HCT116 (cell line): ENCODE results near the gene TAS2R60. TPM values are rescaled to one million over a fixed set of nuclear protein-coding genes. Genes with fewer than 3 reads are reported as not detected.
"Not testable (repeated sequence)": the region's sequence is repeated elsewhere in the genome, so short reads cannot be mapped to it uniquely, and the experiment has no call there.

ENCODE experiments used
- ATAC-seq: fragments of 200-7000 bp; cut with Tn5 transposase; 2 replicates; pipeline ENCODE4 v1.9.1; 2020; ENCODE audit warnings: mild to moderate bottlenecking, moderate library complexity
- BruUV-seq: library from RNA; stranded (reverse); fragments of 400-500 nt; replicated peaks from 2 replicates; lab custom pipeline; 2021; lab: Mats Ljungman, UMichigan
- CTCF ChIA-PET: fragments of 300-600 bp; sonication (Branson Sonifier 250); formaldehyde crosslinking; loops from one replicate; lab custom pipeline; 2021; ENCODE audit warnings: antibody characterized with exemption; lab: Charles Lee
- POLR2A ChIA-PET: fragments of 300-600, 350-600 bp; sonication (Branson Sonifier 250); formaldehyde crosslinking; loops from one replicate; lab custom pipeline; 2021; ENCODE audit warnings: antibody characterized with exemption; lab: Charles Lee
- RAD21 ChIA-PET, 2 experiments: fragments of 300-600 bp; sonication (Branson Sonifier 250); formaldehyde crosslinking; loops; one replicate each; lab custom pipeline; 2023; ENCODE audit warnings: low total read pairs in 2 of 2; ENCODE audit not compliant: uncharacterized antibody in 2 of 2, unreplicated experiment in 2 of 2, low non-redundant PET in 1 of 2; lab: Charles Lee
- DNase-seq: peaks from one replicate; pipeline ENCODE4 v3.0.0-alpha.2; 2010; ENCODE audit warnings: low read depth, low spot score
- H2AFZ ChIP-seq: fragments of 200-600 bp; shearing (Covaris generic), sonication (generic); 2 replicates; pipeline ENCODE4 v1.6.1; 2017; ENCODE audit warnings: low read depth, mixed run types, mixed read lengths, antibody characterized with exemption, low read length; ENCODE audit not compliant: poor library complexity, severe bottlenecking
- H3K27ac ChIP-seq: 2 replicates; pipeline ENCODE4 v1.5.1; 2012; ENCODE audit warnings: low read depth, low read length
- H3K27me3 ChIP-seq: fragments of 200-600 bp; sonication (generic); 2 replicates; pipeline ENCODE4 v1.6.1; 2016; ENCODE audit warnings: mixed run types, low read length, mixed read lengths; ENCODE audit not compliant: insufficient read depth
- H3K36me3 ChIP-seq, 2 experiments: fragments of 200-500 bp in 1 of 2; fragments of 200-600 bp in 1 of 2; sonication (Bioruptor generic) in 1 of 2; sonication (generic) in 1 of 2; 2 replicates each; pipeline versions ENCODE4 v1.5.1 to v1.6.1; 2014 to 2016; ENCODE audit warnings: low read length in 2 of 2, inconsistent platforms in 1 of 2, mixed read lengths in 1 of 2, mixed run types in 1 of 2; ENCODE audit not compliant: insufficient read depth in 2 of 2, control insufficient read depth in 1 of 2
- H3K4me1 ChIP-seq, 2 experiments: fragments of 200-600 bp in 1 of 2; sonication (generic) in 1 of 2; 2 replicates each; pipeline versions ENCODE4 v1.5.1 to v1.6.1; 2012 to 2017; ENCODE audit warnings: low read length in 2 of 2, inconsistent platforms in 1 of 2, mild to moderate bottlenecking in 1 of 2, mixed read lengths in 1 of 2, mixed run types in 1 of 2, moderate library complexity in 1 of 2; ENCODE audit not compliant: insufficient read depth in 2 of 2, control insufficient read depth in 1 of 2
- H3K4me2 ChIP-seq: fragments of 200-600 bp; sonication (generic); 2 replicates; pipeline ENCODE4 v1.6.1; 2017; ENCODE audit warnings: mixed run types, low read length, mixed read lengths
- H3K4me3 ChIP-seq, 2 experiments: fragments of 200-600 bp in 1 of 2; sonication (generic) in 1 of 2; replicated peaks in 1 of 2; 2 replicates each; pipeline ENCODE4 v1.5.1; 2011 to 2016; ENCODE audit warnings: low read length in 2 of 2, control low read depth in 1 of 2, low read depth in 1 of 2, mild to moderate bottlenecking in 1 of 2, mixed read lengths in 1 of 2, mixed run types in 1 of 2
- H3K79me2 ChIP-seq: fragments of 200-600 bp; sonication (generic); 2 replicates; pipeline ENCODE4 v1.6.1; 2017; ENCODE audit warnings: mild to moderate bottlenecking, mixed run types, low read length, moderate library complexity, mixed read lengths; ENCODE audit not compliant: insufficient read depth
- H3K9ac ChIP-seq: fragments of 200-600 bp; sonication (generic); 2 replicates; pipeline ENCODE4 v1.6.1; 2016; ENCODE audit warnings: low read length, mixed read lengths
- H3K9me2 ChIP-seq: fragments of 200-600 bp; sonication (generic), shearing (Covaris generic); 2 replicates; pipeline ENCODE4 v1.6.1; 2017; ENCODE audit warnings: mixed run types, mild to moderate bottlenecking, moderate library complexity; ENCODE audit not compliant: insufficient read depth
- H3K9me3 ChIP-seq, 2 experiments: fragments of 200-500 bp in 1 of 2; fragments of 200-600 bp in 1 of 2; sonication (Bioruptor generic) in 1 of 2; sonication (generic) in 1 of 2; 2 replicates each; pipeline ENCODE4 v1.6.1; 2014 to 2017; ENCODE audit warnings: low read length in 2 of 2, mixed read lengths in 2 of 2, inconsistent platforms in 1 of 2, low read depth in 1 of 2, mild to moderate bottlenecking in 1 of 2, mixed run types in 1 of 2, moderate library complexity in 1 of 2; ENCODE audit not compliant: control insufficient read depth in 1 of 2, insufficient read depth in 1 of 2
- H4K20me1 ChIP-seq: fragments of 200-600 bp; sonication (generic), shearing (Covaris generic); 2 replicates; pipeline ENCODE4 v1.6.1; 2017; ENCODE audit warnings: mixed run types, mild to moderate bottlenecking, moderate library complexity; ENCODE audit not compliant: insufficient read depth
- ATF3 ChIP-seq: IDR thresholded peaks from 2 replicates; pipeline ENCODE4 v1.6.1; 2012
- EZH2phosphoT487 ChIP-seq: fragments of 200-600 bp; IDR thresholded peaks from 2 replicates; pipeline ENCODE4 v1.6.1; 2018; ENCODE audit warnings: antibody characterized with exemption, borderline replicate concordance
- FOSL1 ChIP-seq: IDR thresholded peaks from 2 replicates; pipeline ENCODE4 v1.6.1; 2012; ENCODE audit warnings: low read depth
- SIN3A ChIP-seq: IDR thresholded peaks from 2 replicates; pipeline ENCODE4 v1.6.1; 2012; ENCODE audit warnings: low read depth
- SP1 ChIP-seq: IDR thresholded peaks from 2 replicates; pipeline ENCODE4 v1.6.1; 2012; ENCODE audit warnings: low read depth
- SRF ChIP-seq: IDR thresholded peaks from 2 replicates; pipeline ENCODE4 v1.6.1; 2012; ENCODE audit warnings: low read depth
- YY1 ChIP-seq: IDR thresholded peaks from 2 replicates; pipeline ENCODE4 v1.6.1; 2011; ENCODE audit warnings: low read length, low read depth, moderate library complexity, mild to moderate bottlenecking; ENCODE audit not compliant: insufficient replicate concordance; ENCODE audit errors: extremely low read depth
- intact Hi-C: fragments of 100-400 bp; cut with micrococcal nuclease; formaldehyde crosslinking; loops from 2 replicates; pipeline ENCODE4 v1.10.0; 2022
- total RNA-seq: library from RNA; stranded (reverse); gene quantifications from one replicate; pipeline ENCODE4 v1.2.1, GENCODE V29; 2021; ENCODE audit not compliant: unreplicated experiment

Gene TAS2R60
- total RNA-seq, 1 experiment from 2014 or later: not detected

- Histone ChIP-seq H3K27me3 (no peaks in the 10 kb centered on the region), H3K27ac (no peak overlapping the region), H3K9ac (no peak overlapping the region), H3K9me2 (no peaks in the 10 kb centered on the region), H4K20me1 (no peaks in the 10 kb centered on the region), H3K79me2 (no peaks in the 10 kb centered on the region), H3K9me3 (no peaks in the 10 kb centered on the region), H3K36me3 (peaks cover 0 to 3% of the 10 kb centered on the region in 2 experiments; a peak in 2 of 4 replicates), H2AFZ (no peak overlapping the region), H3K4me3 (no peak overlapping the region), H3K4me1 (no peaks in the 10 kb centered on the region), H3K4me2 (no peak overlapping the region)
- POLR2A ChIA-PET: no interaction called here
- RAD21 ChIA-PET: no interaction called here
- CTCF ChIA-PET: no interaction called here
- no peak for DNase-seq
- no peak for ATAC-seq
- TF ChIP-seq ATF3: no peak
- TF ChIP-seq YY1: no peak
- TF ChIP-seq FOSL1: no peak
- TF ChIP-seq EZH2phosphoT487: no peak
- TF ChIP-seq SRF: no peak
- TF ChIP-seq SP1: no peak
- no peak for TF ChIP-seq SIN3A
- intact Hi-C loops: no loop called here
- BruUV-seq: no TSS peak
Measured at GRCh38 chr7:143401265-143401664, 42.0 kb upstream of the TAS2R60 start.

- BruUV-seq, H3K79me2 ChIP-seq, DNase-seq, ATAC-seq, CTCF ChIA-PET, H3K4me2 ChIP-seq, H2AFZ ChIP-seq, H3K27ac ChIP-seq, intact Hi-C loops, POLR2A ChIA-PET, H3K36me3 ChIP-seq, H3K9me2 ChIP-seq, H3K4me1 ChIP-seq, H3K9me3 ChIP-seq, RAD21 ChIA-PET, H3K4me3 ChIP-seq, H3K27me3 ChIP-seq, H3K9ac ChIP-seq, H4K20me1 ChIP-seq: not testable (repeated sequence)
Measured at GRCh38 chr7:143402233-143402632, 41.0 kb upstream of the TAS2R60 start.
